GM18867 (cell line): ENCODE data around the gene LRRC32.

Experiments used
- ATAC-seq: cut with Tn5 transposase; IDR thresholded peaks from one replicate; pipeline ENCODE4 v1.9.1; 2021; ENCODE audit warnings: mild to moderate bottlenecking, moderate library complexity; ENCODE audit not compliant: unreplicated experiment

The LRRC32 gene

GRCh38 chr11:76670485-76671236 is at the start of gene LRRC32:
Gene LRRC32 (minus strand): TSS chr11:76670747. CDS start chr11:76665954, 4,793 bp downstream.
- no peak for ATAC-seq

- no peak for ATAC-seq
Observed at GRCh38 chr11:76719686-76720085, 49.1 kb upstream of the LRRC32 start.

- no peak for ATAC-seq
Observed at GRCh38 chr11:76719281-76719680, 48.7 kb upstream of the LRRC32 start.

GRCh38 chr11:76717816-76718215 is 47.3 kb upstream of the LRRC32 start:
- ATAC-seq = no peak

- ATAC-seq = no peak
Observed at GRCh38 chr11:76717369-76717768, 46.8 kb upstream of the LRRC32 start.

- no peak for ATAC-seq
Observed at GRCh38 chr11:76716268-76716667, 45.7 kb upstream of the LRRC32 start.

- ATAC-seq = no peak
Observed at GRCh38 chr11:76714493-76714892, 43.9 kb upstream of the LRRC32 start.

GRCh38 chr11:76713499-76713898 is 43.0 kb upstream of the LRRC32 start:
- ATAC-seq = no peak

GRCh38 chr11:76712125-76712524 is 41.6 kb upstream of the LRRC32 start:
- no peak for ATAC-seq

GRCh38 chr11:76709756-76710155 is 39.2 kb upstream of the LRRC32 start:
- no peak for ATAC-seq

- ATAC-seq = no peak
Observed at GRCh38 chr11:76708972-76709660, 38.6 kb upstream of the LRRC32 start.

- no peak for ATAC-seq
Observed at GRCh38 chr11:76707293-76707825, 36.8 kb upstream of the LRRC32 start.

GRCh38 chr11:76706667-76707066 is 36.1 kb upstream of the LRRC32 start:
- no peak for ATAC-seq

- no peak for ATAC-seq
Observed at GRCh38 chr11:76705826-76706225, 35.3 kb upstream of the LRRC32 start.

- ATAC-seq = no peak
Observed at GRCh38 chr11:76704171-76704948, 33.8 kb upstream of the LRRC32 start.

- ATAC-seq = no peak
Observed at GRCh38 chr11:76703707-76704106, 33.2 kb upstream of the LRRC32 start.

- no peak for ATAC-seq
Observed at GRCh38 chr11:76702336-76703128, 32.0 kb upstream of the LRRC32 start.

GRCh38 chr11:76701294-76702040 is 30.9 kb upstream of the LRRC32 start:
- no peak for ATAC-seq

- ATAC-seq = no peak
Observed at GRCh38 chr11:76700177-76701100, 29.9 kb upstream of the LRRC32 start.
